GM08714 (cell line): ENCODE data around the gene TTC21A.
A peak's percentile ranks its signal among the peaks of the same experiment; 100 is the strongest.

Experiments used
- H3K4me3 ChIP-seq: fragments of 200-500 bp; sonication (Bioruptor generic); 2 replicates; pipeline ENCODE4 v1.5.1; 2014; ENCODE audit warnings: mild to moderate bottlenecking, low read length, inconsistent platforms
- ZNF274 ChIP-seq: IDR thresholded peaks from 2 replicates; pipeline ENCODE4 v1.6.1; 2012; ENCODE audit warnings: mild to moderate bottlenecking, low read depth, low read length

The TTC21A gene

GRCh38 chr3:39103791-39104552, 3.5 kb upstream of the TTC21A start:
- TF ChIP-seq ZNF274, result no peak
- H3K4me3 ChIP-seq, result no peak overlapping the region

GRCh38 chr3:39104961-39105686, 2.4 kb upstream of the TTC21A start:
- no peak for TF ChIP-seq ZNF274
- no peak overlapping the region for H3K4me3 ChIP-seq

- no peak for TF ChIP-seq ZNF274
- no peak overlapping the region for H3K4me3 ChIP-seq
Observed at GRCh38 chr3:39105687-39106063, 1.8 kb upstream of the TTC21A start.

- peak overlapping the region; percentile 70 for H3K4me3 ChIP-seq
- no peak for TF ChIP-seq ZNF274
Observed at GRCh38 chr3:39106281-39106811, 1.1 kb upstream of the TTC21A start.

- peak overlapping the region; percentile 70 for H3K4me3 ChIP-seq
- no peak for TF ChIP-seq ZNF274
Observed at GRCh38 chr3:39106851-39107387, 561 bp upstream of the TTC21A start.

- no peak for TF ChIP-seq ZNF274
- peak overlapping the region; percentile 70; the same call in 1 of the 2 replicates for H3K4me3 ChIP-seq
Observed at GRCh38 chr3:39108200-39108710, 775 bp downstream of the TTC21A start.

GRCh38 chr3:39109086-39109485, 1.6 kb downstream of the TTC21A start:
- TF ChIP-seq ZNF274, result no peak
- H3K4me3 ChIP-seq, result no peak overlapping the region

GRCh38 chr3:39110041-39110639, 2.7 kb downstream of the TTC21A start:
- TF ChIP-seq ZNF274, result no peak
- no peak overlapping the region for H3K4me3 ChIP-seq

GRCh38 chr3:39112113-39112512, 4.6 kb downstream of the TTC21A start:
- no peak for TF ChIP-seq ZNF274
- no peak overlapping the region for H3K4me3 ChIP-seq

GRCh38 chr3:39112535-39112934, 5.1 kb downstream of the TTC21A start:
- no peak overlapping the region for H3K4me3 ChIP-seq
- no peak for TF ChIP-seq ZNF274

- no peak overlapping the region for H3K4me3 ChIP-seq
- TF ChIP-seq ZNF274, result no peak
Observed at GRCh38 chr3:39113291-39113690, 5.8 kb downstream of the TTC21A start.

- no peak for TF ChIP-seq ZNF274
- no peak overlapping the region for H3K4me3 ChIP-seq
Observed at GRCh38 chr3:39114456-39114855, 7.0 kb downstream of the TTC21A start.

GRCh38 chr3:39115870-39116269, 8.4 kb downstream of the TTC21A start:
- TF ChIP-seq ZNF274, result no peak
- H3K4me3 ChIP-seq, result no peak overlapping the region

GRCh38 chr3:39118079-39118478, 10.6 kb downstream of the TTC21A start:
- H3K4me3 ChIP-seq, result no peak overlapping the region
- TF ChIP-seq ZNF274, result no peak
